GM15510 (cell line): Measurements from ENCODE around the gene TSTD1.

Experiments
- POLR2A ChIP-seq: IDR thresholded peaks from 3 replicates; pipeline ENCODE4 v1.6.1; 2011; ENCODE audit warnings: borderline replicate concordance; ENCODE audit not compliant: insufficient read length; ENCODE audit errors: extremely low read depth

Gene TSTD1

DNA sequence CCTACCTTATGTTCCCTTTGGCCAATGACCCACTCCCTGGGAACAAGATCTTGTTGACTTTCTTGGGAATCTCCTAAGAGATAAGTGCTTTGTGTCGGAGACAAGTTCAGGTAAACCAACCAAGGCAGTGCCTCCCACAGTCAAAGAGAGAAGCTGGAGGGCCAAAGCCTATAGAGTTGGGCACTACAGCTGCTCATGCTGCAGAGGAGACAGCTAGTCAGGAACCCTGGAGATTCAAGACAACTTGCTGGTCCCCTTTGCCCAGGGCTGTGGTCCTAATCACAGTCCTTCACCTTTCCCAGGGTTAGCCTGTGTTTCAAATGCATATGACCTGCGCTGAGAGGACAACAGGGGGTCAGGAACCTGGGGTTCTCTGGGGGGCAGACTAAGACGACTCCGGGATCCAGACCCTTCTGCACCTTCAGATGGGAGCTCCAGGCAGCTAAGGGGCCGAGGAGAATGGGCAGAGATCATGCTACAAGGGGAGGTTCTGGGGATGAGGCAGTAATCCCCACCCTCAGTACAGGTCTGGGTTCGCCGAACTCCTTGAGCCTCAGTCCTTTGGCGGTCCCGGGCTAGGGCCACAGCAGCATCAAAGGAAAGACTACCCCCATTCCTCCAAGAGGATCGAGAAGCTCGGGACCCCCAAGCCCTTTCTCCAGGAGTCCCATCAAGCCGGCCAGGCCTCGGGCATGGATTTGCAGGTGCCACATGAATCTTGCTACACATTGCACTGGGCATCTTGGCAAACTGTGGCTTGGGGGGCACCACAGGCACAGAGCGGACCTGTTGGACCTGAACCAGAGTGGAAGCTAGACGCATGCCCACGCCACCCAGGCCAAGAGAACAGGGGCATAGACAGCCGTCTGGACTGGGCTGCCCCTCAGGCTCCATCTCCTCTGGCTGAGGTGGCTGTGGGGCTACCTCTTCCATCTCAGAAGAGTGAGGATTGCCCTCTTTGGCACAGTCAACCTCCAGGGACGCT, 9.0 kb upstream of the TSTD1 start:
- no peak for TF ChIP-seq POLR2A

DNA sequence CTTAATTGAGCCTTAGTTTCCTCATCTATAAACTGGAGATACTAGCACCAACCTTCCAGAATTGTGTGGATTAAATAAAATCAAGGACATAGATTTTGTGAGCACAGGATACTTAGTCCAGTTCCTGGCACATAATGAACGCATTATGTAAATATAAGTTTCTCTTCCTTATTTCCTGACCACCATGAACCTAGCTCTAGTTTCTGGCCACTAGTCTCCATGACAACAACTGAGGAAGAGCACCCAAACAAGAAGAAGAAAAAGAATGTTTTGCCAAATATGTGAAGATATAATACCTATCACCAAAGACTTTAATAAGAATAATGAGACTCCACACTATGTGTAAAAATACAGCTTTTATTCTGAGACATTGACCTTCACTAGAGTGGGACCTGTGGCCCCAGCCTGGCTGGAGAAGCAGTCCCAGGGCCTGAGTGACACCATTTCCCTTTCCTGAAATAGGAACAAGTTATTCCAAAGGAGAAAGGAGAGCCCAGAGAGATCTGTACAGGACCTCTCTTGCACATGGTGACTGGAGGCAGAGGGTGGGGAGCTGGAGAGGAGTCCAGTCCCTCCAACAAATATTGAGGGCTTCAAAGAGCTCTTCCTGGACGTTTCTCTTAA, 8.0 kb upstream of the TSTD1 start:
- no peak for TF ChIP-seq POLR2A

- peak; percentile 69 for TF ChIP-seq POLR2A
These were observed 7.2 kb upstream of the TSTD1 start, which contains the start of gene USF1 for GRCh38 chr1:161045736-161046604. USF1 (minus strand) TSS chr1:161045977; CDS start chr1:161043275, 2,702 bp downstream.

DNA sequence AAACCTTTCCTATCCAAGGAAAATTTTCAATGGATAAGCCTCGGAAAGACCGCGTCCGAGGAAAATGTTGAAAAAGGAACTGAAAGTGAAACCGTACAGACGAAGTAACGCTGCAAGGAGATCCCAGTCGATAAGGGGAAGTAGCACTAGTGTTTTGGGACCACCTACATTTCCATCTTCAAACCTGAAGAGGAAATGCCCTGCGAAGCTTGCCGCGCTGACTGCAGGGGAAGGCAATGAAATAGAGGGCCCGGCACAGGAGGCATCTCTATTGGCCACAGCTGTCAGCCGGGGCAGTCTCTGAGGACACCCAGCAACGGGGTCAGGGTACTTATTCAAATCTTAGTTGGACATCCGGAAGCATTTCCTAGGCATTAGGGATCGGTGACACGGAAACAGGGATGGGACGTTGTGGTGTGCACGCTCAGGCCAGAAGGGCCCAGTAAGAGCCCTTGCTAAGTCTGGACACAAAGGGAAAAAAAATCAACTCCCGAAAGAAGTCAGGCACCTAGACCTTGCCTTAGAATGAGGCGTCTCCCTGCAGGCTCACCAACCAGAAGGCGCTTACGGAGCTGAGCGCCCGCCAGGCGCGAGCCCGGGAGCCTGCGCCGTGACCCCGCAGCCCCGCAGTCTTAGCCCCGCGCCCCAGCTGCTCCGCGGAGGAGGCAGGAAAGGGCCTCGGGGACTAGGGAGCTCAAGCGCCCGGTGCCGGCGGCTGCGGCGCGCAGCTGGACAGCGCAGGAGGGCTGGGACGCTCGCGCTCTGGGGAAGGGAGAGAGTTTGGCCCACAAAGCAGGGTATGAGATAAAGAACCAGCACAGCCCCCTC, 6.4 kb upstream of the TSTD1 start:
- TF ChIP-seq POLR2A, result peak; percentile 42

- no peak for TF ChIP-seq POLR2A
These were observed 5.8 kb upstream of the TSTD1 start for GRCh38 chr1:161044535-161044907.

GRCh38 chr1:161039546-161039945, 782 bp upstream of the TSTD1 start:
- no peak for TF ChIP-seq POLR2A

DNA sequence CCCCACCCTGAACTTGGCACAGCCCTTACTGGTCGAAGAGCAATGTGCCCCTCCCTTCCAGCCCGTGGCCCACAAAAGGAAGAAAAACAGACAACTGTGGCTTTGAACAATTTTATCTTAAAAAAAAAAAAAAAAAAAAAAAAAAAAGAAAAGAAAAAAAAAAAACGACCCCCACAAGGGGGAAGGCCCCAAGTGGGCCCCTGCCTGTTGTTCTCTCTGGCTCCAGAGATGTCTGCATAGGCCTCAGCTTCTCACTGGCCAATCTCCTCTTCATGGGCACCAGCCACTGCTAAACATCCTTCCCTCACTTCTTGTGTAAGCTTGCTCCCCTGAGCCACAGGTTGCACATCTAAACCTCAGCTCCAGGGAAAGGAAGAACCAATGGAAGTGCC, 386 bp upstream of the TSTD1 start:
- TF ChIP-seq POLR2A, result no peak

DNA sequence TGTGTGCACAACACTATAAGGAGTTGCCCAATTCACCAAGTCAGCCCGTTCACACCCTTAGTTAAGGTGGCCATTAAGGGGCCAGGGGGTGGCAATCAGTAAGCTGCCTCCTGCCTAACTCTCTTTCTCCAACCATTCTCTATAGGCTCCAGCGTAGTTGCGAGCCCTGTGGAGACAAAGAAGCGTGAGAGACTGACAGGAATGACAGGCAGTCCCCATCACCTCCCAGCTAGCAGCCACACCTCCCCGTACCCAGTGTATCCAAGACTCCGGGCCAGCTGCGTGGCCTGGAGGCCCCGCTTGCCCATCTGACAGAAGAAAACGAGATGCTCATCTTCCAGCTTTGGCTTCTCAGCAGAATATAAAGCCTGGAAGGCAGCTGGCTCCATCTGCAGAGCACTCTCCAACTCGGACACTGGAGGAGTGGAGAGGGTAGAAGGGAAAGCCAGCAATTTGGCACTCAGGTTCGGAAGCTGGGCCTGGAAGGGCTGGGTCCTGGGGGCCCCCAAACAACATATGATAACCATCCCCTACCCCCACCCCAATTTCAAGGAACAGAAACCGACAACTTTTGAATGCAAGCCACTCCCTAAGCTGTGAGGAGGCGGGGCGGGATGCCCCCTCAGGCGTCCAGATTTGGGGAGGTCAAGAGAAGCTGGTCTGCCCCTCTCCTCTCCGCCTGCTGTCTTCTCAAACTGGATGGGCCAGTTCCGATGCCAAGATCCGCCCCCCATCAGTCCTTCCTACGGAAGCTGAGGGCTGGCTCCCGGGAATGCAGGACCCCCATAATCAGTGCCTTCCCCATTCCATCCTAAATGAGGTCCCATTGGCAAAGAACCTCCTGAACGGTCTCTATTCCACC, 872 bp downstream of the TSTD1 start:
- TF ChIP-seq POLR2A, result no peak

DNA sequence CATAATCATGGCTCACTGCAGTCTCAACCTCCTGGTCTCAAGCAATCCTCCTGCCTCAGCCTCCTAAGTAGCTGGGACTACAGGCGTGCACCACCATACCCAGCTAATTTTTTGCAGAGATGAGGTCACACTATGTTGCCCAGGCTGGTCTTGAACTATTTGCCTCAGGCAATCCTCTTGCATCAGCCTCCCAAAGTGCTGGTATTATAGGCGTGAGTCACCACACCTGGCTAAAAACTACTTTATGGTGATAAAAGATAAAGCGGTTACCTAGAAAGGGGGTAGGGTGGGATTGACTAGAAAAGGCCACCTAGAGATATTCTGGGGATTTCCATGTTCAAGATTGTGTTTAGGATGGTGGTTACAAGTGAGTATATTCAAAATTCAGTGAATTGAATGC, 5.0 kb downstream of the TSTD1 start:
- TF ChIP-seq POLR2A, result no peak

DNA sequence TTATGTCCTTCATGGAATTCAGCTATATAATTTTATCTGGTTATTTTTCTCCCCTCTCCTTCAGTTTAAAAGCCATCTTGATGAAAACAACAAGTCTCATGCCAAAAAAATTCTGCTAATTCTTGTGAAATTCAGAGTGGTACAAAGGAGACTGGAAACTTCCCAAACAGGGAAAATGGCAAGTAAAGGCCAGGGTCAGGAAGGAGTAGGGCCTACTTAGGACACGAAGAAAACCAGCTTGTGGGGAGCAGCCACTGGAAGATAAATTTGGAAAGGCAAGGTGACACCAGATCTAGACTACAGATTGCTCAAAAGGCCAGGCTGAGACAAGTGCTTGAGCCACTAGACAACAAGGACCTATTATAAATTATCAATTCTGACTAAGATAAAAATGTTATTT, 6.4 kb downstream of the TSTD1 start:
- TF ChIP-seq POLR2A, result no peak

- TF ChIP-seq POLR2A, result no peak
These were observed 6.9 kb downstream of the TSTD1 start for GRCh38 chr1:161031874-161032273.

DNA sequence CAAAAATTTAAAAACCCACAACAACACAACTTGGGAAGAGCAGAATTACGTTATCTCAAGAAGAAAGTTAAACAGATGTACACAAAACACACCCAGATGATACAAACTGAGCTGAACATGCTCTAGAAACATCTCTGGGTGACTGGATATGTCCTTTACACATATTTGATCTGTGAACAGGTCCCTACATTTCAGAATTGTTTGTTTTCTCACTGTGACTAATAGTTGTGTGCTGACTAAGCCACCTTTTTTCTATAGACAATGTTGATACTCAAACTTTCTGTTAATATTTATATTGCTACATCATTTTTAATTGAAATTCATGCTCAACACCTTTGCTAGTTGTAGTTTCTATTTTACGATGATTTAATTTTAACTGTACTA, 16.8 kb downstream of the TSTD1 start:
- no peak for TF ChIP-seq POLR2A

DNA sequence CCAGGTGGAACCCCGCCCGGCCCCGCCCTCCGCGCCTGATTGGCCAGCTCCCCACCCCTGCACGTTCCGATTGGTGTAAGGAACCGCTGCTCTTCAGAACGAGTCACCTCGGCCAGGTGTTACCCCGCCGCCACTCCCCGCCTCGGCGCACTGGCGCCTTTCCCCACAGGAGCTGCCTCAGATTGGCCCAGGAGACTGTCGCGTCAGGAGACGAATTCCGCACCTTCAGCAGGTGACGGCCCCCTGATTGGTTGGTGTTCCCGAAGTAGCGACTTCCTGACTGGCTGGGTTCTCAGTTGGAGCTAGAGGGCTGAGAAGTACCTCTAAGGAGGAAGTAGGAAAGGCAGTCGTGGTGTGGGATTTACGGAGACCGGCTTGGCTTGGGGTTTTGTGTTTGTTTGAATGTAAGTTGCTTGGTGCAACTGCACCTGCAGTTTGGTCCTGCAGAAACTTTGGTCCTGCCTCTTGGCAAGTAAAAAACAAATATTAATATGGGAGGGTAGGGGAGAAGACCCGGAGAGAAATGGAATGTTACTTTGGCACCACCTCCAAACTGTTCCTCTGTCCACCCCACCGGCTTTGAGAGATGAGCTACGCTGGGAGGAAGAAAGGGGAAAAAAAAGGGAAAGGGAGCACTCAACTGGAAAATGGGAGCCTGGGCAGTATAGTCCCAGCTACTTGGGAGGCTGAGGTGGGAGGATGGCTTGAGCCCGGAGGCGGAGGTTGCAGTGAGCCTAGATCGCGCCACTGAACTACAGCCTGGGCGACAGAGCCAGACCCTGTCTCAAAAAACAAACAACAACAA, 17.4 kb downstream of the TSTD1 start:
- peak; percentile 57 for TF ChIP-seq POLR2A

- no peak for TF ChIP-seq POLR2A
These were observed 18.1 kb downstream of the TSTD1 start, which contains the start of gene F11R for GRCh38 chr1:161020509-161021164. F11R (minus strand) TSS chr1:161021152; CDS start chr1:161021073, 79 bp downstream.
